HuH-7.5 (cell line): Measurements from ENCODE around the gene RNF223.
A peak's percentile ranks its signal among the peaks of the same experiment; 100 is the strongest.

Experiments
- DNase-seq: peaks from one replicate; pipeline ENCODE4 v3.0.0; 2011; ENCODE audit warnings: low spot score

Gene RNF223

GRCh38 chr1:1026599-1027413 is 47.3 kb downstream of the RNF223 start:
- no peak for DNase-seq

- DNase-seq = no peak
These were observed 48.4 kb downstream of the RNF223 start for GRCh38 chr1:1025730-1026129.

- no peak for DNase-seq
These were observed 49.1 kb downstream of the RNF223 start for GRCh38 chr1:1024771-1025699.

GRCh38 chr1:1024149-1024770 is 49.8 kb downstream of the RNF223 start:
- no peak for DNase-seq

- no peak for DNase-seq
These were observed 50.4 kb downstream of the RNF223 start for GRCh38 chr1:1023700-1024099.

DNA sequence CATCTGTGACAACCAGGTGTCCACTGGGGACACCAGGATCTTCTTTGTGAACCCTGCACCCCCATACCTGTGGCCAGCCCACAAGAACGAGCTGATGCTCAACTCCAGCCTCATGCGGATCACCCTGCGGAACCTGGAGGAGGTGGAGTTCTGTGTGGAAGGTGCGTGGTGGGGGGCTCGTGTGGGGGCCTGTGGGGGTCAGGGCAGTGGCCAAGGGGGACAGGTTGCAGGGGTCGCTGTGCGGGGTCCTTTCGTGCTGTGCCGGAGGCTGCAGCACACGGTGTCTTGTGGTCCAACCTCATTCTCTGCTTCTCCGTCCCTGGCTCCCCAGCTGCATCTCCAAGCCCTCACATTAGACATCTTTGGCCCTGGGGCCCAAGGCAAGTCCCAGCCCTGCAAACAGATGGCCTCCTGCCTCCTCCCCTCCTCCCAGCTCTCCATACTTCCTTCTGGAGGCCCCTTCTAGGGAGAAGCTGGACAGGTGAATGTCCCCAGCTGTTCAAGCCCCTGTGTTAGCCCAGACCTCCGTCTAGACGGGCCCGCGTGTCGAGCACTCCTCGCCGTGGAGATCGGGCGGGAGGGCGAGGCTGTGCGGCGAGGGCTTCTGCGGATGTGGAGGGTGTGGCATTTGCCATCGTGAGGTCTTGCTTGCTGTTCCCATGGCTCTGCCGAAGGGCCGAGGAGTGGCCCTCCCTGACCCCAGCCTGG is 51.6 kb downstream of the RNF223 start:
- no peak for DNase-seq

DNA sequence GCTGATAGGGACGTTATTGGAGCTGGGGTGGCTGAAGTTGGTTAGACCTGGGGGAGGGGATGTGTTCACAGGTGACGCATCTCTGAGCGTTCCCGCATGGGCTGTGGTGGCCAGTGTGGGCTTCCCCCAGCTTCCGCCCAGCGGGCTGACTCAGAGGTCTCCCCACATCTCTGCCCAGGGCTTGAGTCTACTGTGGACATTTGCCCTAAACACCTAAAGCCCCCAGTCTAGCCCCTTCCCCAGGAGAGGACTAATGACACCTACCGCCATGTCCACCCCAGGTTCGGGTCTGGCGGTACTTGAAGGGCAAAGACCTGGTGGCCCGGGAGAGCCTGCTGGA is 52.2 kb downstream of the RNF223 start:
- DNase-seq = no peak

GRCh38 chr1:1021010-1021919 is 52.8 kb downstream of the RNF223 start:
- DNase-seq = peak; percentile 79
